Transverse colon (tissue), 4 donors: ENCODE data around the gene UBE2Q2. TPM values are rescaled to one million over a fixed set of nuclear protein-coding genes. Genes with fewer than 3 reads are reported as not detected.
"Not testable (repeated sequence)": the region's sequence is repeated elsewhere in the genome, so short reads cannot be mapped to it uniquely, and the experiment has no call there.

Experiments
- DNase-seq: peaks from one replicate; pipeline ENCODE4 v3.0.0-alpha.2; 2019
- H3K27ac ChIP-seq, 4 donors: fragments of 200-600 bp; sonication (generic); 2 replicates each; pipeline ENCODE4 v1.5.1; 2016 to 2018; ENCODE audit warnings: inconsistent platforms in 4 of 4
- H3K27me3 ChIP-seq: fragments of 200-600 bp; sonication (generic); 2 replicates; pipeline ENCODE4 v1.5.1; 2017; ENCODE audit warnings: inconsistent platforms
- H3K36me3 ChIP-seq, 4 donors: fragments of 200-600 bp; sonication (generic); 2 replicates each; pipeline ENCODE4 v1.5.1; 2017 to 2019; ENCODE audit warnings: inconsistent platforms in 4 of 4
- H3K4me1 ChIP-seq, 4 donors: fragments of 200-600 bp; sonication (generic); 2 replicates each; pipeline ENCODE4 v1.5.1; 2017 to 2020; ENCODE audit warnings: inconsistent platforms in 4 of 4
- H3K4me3 ChIP-seq, 4 donors: fragments of 200-600 bp; sonication (generic); 1 replicate in 1 of 4; 2 replicates in 3 of 4; pipeline versions ENCODE4 v1.5.1 to v1.6.1; 2017 to 2019; ENCODE audit warnings: inconsistent platforms in 4 of 4
- H3K9me3 ChIP-seq, 2 donors: fragments of 200-600 bp; sonication (generic); 2 replicates each; pipeline ENCODE4 v1.5.1; 2017 to 2019; ENCODE audit warnings: inconsistent platforms in 2 of 2
- EP300 ChIP-seq: sonication (generic); formaldehyde crosslinking; IDR thresholded peaks from one replicate; pipeline ENCODE4 v1.6.1; 2017; ENCODE audit warnings: antibody characterized with exemption, low read depth
- POLR2A ChIP-seq: fragments of 450-650 bp; IDR thresholded peaks from one replicate; pipeline ENCODE4 v1.6.1; 2016; ENCODE audit warnings: antibody characterized with exemption, mild to moderate bottlenecking, moderate library complexity
- POLR2AphosphoS5 ChIP-seq, 3 donors: sonication (generic); formaldehyde crosslinking; IDR thresholded peaks; one replicate each; pipeline ENCODE4 v1.6.1; 2016; ENCODE audit warnings: antibody characterized with exemption in 3 of 3
- WGBS, 2 donors: methylation state at CpG; one replicate each; pipeline ENCODE4 v1.1.5; 2018; ENCODE audit warnings: low coverage in 1 of 2; 5-methylcytosine and 5-hydroxymethylcytosine counted together
- in situ Hi-C, 4 donors: fragments of 200-750 bp; cut with MboI; loops; one replicate each; pipeline versions ENCODE4 v1.15.0 to v1.15.1; 2017; ENCODE audit warnings: low sequenced_read_pairs in 3 of 4, low pct_ligation_motif_present in 1 of 4, low pct_unique_long_range_greater_than_20kb in 1 of 4
- intact Hi-C: fragments of 100-400 bp; cut with DNase I; formaldehyde crosslinking; loops from one replicate; pipeline ENCODE4 v1.15.1; 2023; ENCODE audit warnings: low total_unique reads
- total RNA-seq, 4 donors: library from RNA; depleted of rRNA; stranded (reverse); fragments of >200 nt; gene quantifications; one replicate each; pipeline ENCODE4 v1.1.0, GENCODE V29; 2016
- TF ChIP-seq, protein P1 (sequence below), 5 experiments: fragments of 200-600 bp in 3 of 5; fragments of 450-650 bp in 2 of 5; sonication (generic) in 3 of 5; IDR thresholded peaks; 1 replicate in 2 of 5; 2 replicates in 3 of 5; pipeline ENCODE4 v1.5.1; 2016 to 2017; ENCODE audit warnings: antibody characterized with exemption in 5 of 5, inconsistent platforms in 3 of 5, mild to moderate bottlenecking in 2 of 5, moderate library complexity in 1 of 5

Gene UBE2Q2
- total RNA-seq, 4 donors from 2014 or later, result 21.2 to 53.7 (median 26.9) TPM

DNA sequence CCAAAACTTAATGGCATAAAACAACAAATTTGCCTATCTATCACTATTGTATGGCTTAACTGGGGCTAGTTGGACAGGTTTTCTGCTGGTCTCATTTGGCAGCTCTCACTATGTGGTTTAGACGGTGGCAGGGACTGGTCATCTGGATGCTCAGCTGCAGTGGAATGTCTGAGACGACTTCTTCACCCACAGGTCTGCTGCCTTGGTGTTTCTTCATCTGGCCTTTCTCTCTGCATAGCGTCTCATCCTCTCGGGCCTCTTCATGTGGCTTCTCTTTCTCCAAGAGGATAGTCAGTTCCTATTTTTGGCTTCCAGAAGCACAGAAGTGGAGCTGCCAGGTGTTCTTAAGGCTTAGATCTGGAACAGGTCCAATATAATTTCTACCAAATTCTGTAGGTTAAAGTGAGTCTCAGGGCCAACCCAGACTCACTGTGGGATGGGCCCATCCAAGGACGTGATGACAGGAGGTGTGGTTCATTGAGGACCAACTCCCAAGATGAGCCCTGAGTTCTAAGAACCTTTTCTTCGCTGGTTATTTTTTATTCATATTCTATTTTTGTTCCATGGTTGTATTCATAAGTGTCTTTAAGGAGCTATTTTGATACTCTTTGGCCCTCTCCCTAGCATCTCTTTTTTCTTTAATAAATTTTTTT is 18.6 kb downstream of the UBE2Q2 start:
- 83 to 86% methylated on average over 2 to 6 of the region's 6 CpGs for WGBS, 2 donors
- no peak for DNase-seq
- Histone ChIP-seq H3K27ac (no peak overlapping the region), H3K36me3 (no peaks in the 10 kb centered on the region), H3K4me1 (no peaks in the 10 kb centered on the region), H3K9me3 (no peaks in the 10 kb centered on the region), H3K27me3 (no peaks in the 10 kb centered on the region), H3K4me3 (no peak overlapping the region)
- intact Hi-C loops, result no loop called here
- in situ Hi-C loops, result no loop called here
- TF ChIP-seq POLR2A, result no peak
- TF ChIP-seq EP300, result no peak
- TF ChIP-seq, protein P1, sequence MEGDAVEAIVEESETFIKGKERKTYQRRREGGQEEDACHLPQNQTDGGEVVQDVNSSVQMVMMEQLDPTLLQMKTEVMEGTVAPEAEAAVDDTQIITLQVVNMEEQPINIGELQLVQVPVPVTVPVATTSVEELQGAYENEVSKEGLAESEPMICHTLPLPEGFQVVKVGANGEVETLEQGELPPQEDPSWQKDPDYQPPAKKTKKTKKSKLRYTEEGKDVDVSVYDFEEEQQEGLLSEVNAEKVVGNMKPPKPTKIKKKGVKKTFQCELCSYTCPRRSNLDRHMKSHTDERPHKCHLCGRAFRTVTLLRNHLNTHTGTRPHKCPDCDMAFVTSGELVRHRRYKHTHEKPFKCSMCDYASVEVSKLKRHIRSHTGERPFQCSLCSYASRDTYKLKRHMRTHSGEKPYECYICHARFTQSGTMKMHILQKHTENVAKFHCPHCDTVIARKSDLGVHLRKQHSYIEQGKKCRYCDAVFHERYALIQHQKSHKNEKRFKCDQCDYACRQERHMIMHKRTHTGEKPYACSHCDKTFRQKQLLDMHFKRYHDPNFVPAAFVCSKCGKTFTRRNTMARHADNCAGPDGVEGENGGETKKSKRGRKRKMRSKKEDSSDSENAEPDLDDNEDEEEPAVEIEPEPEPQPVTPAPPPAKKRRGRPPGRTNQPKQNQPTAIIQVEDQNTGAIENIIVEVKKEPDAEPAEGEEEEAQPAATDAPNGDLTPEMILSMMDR (IDR thresholded peaks at IDR 0.05), result no peak
- no peak for TF ChIP-seq POLR2AphosphoS5 (IDR thresholded peaks at IDR 0.05)

DNA sequence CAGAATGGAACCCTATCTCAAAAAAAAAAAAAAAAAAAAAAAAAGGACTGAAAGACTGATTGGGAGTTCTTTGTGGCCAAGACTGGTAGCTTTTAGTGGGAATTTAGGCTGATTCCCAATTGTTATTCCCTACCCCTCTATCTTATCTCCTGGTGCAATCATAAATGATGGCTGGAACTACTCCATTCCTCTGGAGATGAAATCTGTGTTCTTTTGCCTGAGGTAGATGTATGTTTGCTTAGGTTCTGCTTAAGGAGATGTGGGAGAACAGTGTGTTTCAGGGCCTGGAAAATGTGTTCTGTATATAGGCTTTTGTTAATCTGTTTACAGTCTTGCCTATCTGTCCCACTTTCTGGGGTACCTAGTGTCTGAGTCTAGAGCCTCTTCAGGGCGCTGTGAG is 19.5 kb downstream of the UBE2Q2 start:
- no peak overlapping the region for H3K27ac ChIP-seq
- DNase-seq, result no peak
- H3K9me3 ChIP-seq, result no peaks in the 10 kb centered on the region
- 100% methylated on average over 1 of the region's 1 CpG; no CpG with 5 or more reads in 1 of the 2 donors for WGBS, 2 donors
- no peaks in the 10 kb centered on the region for H3K36me3 ChIP-seq
- in situ Hi-C loops, result no loop called here
- H3K4me1 ChIP-seq, result no peaks in the 10 kb centered on the region
- TF ChIP-seq POLR2A (no peak), EP300 (no peak), POLR2AphosphoS5 (IDR thresholded peaks at IDR 0.05) (no peak)
- TF ChIP-seq, protein P1 (IDR thresholded peaks at IDR 0.05), result no peak
- no peak overlapping the region for H3K4me3 ChIP-seq
- no peaks in the 10 kb centered on the region for H3K27me3 ChIP-seq
- intact Hi-C loops, result no loop called here

DNA sequence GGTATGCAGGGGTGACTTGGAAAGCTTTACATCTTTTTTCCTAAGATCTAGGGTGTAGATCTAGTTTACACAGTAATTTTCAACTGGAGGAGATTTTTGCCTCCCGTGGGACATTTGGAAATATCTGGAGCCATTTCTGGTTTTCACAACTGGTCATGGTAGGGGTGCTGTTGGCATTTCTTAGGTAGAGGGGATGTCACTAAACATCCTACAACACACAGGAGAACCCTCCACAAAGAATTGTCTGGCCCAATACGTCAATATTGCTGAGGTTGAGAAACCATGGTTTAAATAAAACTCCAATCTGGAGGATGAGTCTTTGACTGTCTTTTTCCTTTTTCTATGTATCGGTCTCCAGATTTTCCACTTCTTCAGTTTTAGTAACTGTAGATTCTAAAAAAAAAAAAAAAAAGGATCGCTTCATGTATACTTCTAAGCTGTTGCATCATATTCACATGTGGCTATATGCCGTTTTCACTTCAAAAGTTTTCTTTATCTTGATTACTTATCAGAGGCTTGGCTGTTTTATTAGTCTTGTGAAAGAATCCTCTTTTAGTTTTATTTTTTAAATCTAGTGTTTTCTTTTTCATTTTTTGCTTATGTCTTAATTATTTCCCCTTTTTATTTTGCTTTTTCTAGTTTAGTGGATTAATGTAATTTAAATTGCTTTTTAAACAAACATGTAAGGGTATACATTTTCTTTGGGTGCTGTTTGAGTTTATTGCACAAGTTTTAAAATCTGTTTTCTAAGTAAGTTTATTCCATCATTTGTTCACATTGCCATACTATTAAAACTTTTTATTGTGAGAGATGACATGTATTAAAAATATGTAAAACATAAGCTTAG is 21.2 kb downstream of the UBE2Q2 start:
- peaks cover 0 to 4% (median 0%) of the 10 kb centered on the region in 4 donors for H3K36me3 ChIP-seq
- no peaks in the 10 kb centered on the region for H3K4me1 ChIP-seq
- in situ Hi-C loops, result no loop called here
- DNase-seq, result no peak
- no peak overlapping the region for H3K27ac ChIP-seq
- intact Hi-C loops, result loop anchor here (1.0 kb wide), 1 partner anchor 11 kb away; no protein-coding TSS in a partner anchor
- H3K4me3 ChIP-seq, result no peak overlapping the region
- WGBS, 2 donors, result 67 to 77% methylated on average over 5 of the region's 5 CpGs
- H3K9me3 ChIP-seq, result no peaks in the 10 kb centered on the region
- no peaks in the 10 kb centered on the region for H3K27me3 ChIP-seq
- TF ChIP-seq, protein P1 (IDR thresholded peaks at IDR 0.05), result no peak
- TF ChIP-seq EP300 (no peak), POLR2AphosphoS5 (IDR thresholded peaks at IDR 0.05) (no peak), POLR2A (no peak)

DNA sequence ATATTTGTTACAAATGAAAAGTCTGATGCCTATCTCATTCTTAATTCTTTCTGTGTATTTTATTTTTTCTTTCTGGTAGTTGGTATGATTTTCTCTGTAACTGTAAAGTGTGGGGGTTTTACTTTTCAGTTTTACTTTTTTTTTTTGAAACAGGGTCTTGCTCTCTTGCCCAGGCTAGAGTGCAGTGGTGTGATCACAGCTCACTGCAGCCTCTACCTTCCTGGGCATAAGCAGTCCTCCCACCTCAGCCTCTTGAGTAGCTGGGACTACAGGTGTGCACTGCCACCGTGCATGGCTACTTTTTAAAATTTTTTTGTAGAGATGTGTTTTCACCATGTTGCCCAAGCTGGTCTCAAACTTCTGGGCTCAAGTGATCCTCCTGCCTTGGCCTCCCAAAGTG is 22.8 kb downstream of the UBE2Q2 start:
- H3K4me3 ChIP-seq, intact Hi-C loops, in situ Hi-C loops, H3K27me3 ChIP-seq, H3K27ac ChIP-seq, H3K4me1 ChIP-seq, DNase-seq, H3K9me3 ChIP-seq: not testable (repeated sequence)
- WGBS, 2 donors, result 94% methylated on average over 1 of the region's 1 CpG; no CpG with 5 or more reads in 1 of the 2 donors
- peaks cover 0 to 16% (median 2%) of the 10 kb centered on the region in 4 donors for H3K36me3 ChIP-seq
